ENCODE results near the gene SREBF2. TPM values are rescaled to one million over a fixed set of nuclear protein-coding genes. Genes with fewer than 3 reads are reported as not detected.

Gene SREBF2
- polyA plus RNA-seq, 2 of the 4 experiments (the other 2 are of a cell fraction): 19.4 to 30.8 TPM

GRCh38 chr22:41830174-41830573, 2.7 kb upstream of the SREBF2 start:
- Histone ChIP-seq H3K27ac (peak overlapping the region in 1 of 2 experiments; percentile 40; a peak in 1 of 6 replicates), H3K4me3 (no peak overlapping the region), H3K9me3 (no peaks in the 10 kb centered on the region), H3K4me1 (peaks cover 14% of the 10 kb centered on the region), H3K4me2 (no peak overlapping the region)
- ChIA-PET CTCF (interaction anchor here (0.8 to 2.5 kb wide), 2 partner anchors 10 to 111 kb away, joined by 3 to 9 read pairs; no protein-coding TSS in a partner anchor), POLR2A (no interaction called here)
- TF ChIP-seq MAZ (IDR thresholded peaks at IDR 0.05; ENCODE audit: borderline replicate concordance, low read depth, low read length) (no peak), EP300 (IDR thresholded peaks at IDR 0.05) (no peak), POLR2AphosphoS2 (conservative IDR thresholded peaks at IDR 0.05; ENCODE audit: low read length) (no peak), FOSL2 (IDR thresholded peaks at IDR 0.05) (no peak), FOSL2 (CRISPR knock-in tag; IDR thresholded peaks at IDR 0.05) (no peak), MYC (IDR thresholded peaks at IDR 0.05; ENCODE audit: borderline replicate concordance, low read length) (no peak), HMGXB4 (CRISPR knock-in tag; IDR thresholded peaks at IDR 0.05; ENCODE audit: borderline replicate concordance) (no peak), BCL3 (IDR thresholded peaks at IDR 0.05) (no peak), HOXB13 (CRISPR knock-in tag; IDR thresholded peaks at IDR 0.05; ENCODE audit: low read depth) (no peak), ZC3H11A (IDR thresholded peaks at IDR 0.05) (no peak), NPAS2 (CRISPR knock-in tag; IDR thresholded peaks at IDR 0.05; ENCODE audit: borderline replicate concordance) (no peak), JUN (IDR thresholded peaks at IDR 0.05) (no peak), HOXB5 (CRISPR knock-in tag; IDR thresholded peaks at IDR 0.05) (no peak)
- TF ChIP-seq, protein P1, sequence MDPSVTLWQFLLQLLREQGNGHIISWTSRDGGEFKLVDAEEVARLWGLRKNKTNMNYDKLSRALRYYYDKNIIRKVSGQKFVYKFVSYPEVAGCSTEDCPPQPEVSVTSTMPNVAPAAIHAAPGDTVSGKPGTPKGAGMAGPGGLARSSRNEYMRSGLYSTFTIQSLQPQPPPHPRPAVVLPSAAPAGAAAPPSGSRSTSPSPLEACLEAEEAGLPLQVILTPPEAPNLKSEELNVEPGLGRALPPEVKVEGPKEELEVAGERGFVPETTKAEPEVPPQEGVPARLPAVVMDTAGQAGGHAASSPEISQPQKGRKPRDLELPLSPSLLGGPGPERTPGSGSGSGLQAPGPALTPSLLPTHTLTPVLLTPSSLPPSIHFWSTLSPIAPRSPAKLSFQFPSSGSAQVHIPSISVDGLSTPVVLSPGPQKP (IDR thresholded peaks at IDR 0.05; ENCODE audit: low read depth, low read length): no peak
- TF ChIP-seq, protein P2, sequence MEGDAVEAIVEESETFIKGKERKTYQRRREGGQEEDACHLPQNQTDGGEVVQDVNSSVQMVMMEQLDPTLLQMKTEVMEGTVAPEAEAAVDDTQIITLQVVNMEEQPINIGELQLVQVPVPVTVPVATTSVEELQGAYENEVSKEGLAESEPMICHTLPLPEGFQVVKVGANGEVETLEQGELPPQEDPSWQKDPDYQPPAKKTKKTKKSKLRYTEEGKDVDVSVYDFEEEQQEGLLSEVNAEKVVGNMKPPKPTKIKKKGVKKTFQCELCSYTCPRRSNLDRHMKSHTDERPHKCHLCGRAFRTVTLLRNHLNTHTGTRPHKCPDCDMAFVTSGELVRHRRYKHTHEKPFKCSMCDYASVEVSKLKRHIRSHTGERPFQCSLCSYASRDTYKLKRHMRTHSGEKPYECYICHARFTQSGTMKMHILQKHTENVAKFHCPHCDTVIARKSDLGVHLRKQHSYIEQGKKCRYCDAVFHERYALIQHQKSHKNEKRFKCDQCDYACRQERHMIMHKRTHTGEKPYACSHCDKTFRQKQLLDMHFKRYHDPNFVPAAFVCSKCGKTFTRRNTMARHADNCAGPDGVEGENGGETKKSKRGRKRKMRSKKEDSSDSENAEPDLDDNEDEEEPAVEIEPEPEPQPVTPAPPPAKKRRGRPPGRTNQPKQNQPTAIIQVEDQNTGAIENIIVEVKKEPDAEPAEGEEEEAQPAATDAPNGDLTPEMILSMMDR (IDR thresholded peaks at IDR 0.05): no peak
- TF ChIP-seq, protein P3, sequence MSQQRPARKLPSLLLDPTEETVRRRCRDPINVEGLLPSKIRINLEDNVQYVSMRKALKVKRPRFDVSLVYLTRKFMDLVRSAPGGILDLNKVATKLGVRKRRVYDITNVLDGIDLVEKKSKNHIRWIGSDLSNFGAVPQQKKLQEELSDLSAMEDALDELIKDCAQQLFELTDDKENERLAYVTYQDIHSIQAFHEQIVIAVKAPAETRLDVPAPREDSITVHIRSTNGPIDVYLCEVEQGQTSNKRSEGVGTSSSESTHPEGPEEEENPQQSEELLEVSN (IDR thresholded peaks at IDR 0.05; ENCODE audit: borderline replicate concordance, low read depth): no peak
- TF ChIP-seq, protein P4, sequence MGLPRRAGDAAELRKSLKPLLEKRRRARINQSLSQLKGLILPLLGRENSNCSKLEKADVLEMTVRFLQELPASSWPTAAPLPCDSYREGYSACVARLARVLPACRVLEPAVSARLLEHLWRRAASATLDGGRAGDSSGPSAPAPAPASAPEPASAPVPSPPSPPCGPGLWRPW (IDR thresholded peaks at IDR 0.05): no peak
- FAIRE-seq (no peak), ATAC-seq (no peak), DNase-seq (ENCODE audit: low read depth in 1 of 2, low spot score in 1 of 2) (no peak)
- 90% methylated on average over 1 of the region's 3 CpGs for WGBS (ENCODE audit: missing lambda C conversion rate)

DNA sequence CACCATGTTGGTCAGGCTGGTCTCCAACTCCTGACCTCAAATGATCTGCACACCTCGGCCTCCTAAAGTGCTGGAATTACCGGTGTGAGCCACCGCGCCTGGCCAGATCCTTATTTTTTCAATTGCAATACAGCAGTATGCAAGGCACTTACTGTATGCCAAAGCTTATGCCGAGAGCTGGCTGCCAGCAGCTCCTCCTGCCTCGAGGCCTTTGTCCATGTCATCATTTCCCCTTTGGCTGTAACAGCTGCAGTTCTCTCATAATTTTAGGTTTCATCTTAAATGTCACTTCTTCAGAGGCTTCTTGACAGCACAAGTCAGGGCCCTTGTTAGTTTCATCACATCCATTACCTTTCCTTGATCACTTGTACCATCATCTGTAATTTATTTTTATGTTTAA, 1.5 kb upstream of the SREBF2 start:
- WGBS (ENCODE audit: missing lambda C conversion rate): 93% methylated on average over 6 of the region's 6 CpGs
- H3K9me3 ChIP-seq: no peaks in the 10 kb centered on the region
- FAIRE-seq (no peak), DNase-seq (ENCODE audit: low read depth in 1 of 2, low spot score in 1 of 2) (no peak), ATAC-seq (no peak)
- peak overlapping the region; percentile 95 to 99; a peak in 5 of 6 replicates for H3K27ac ChIP-seq
- ChIA-PET CTCF (interaction anchor here (0.7 to 2.6 kb wide), 5 partner anchors 9 to 612 kb away, joined by 3 to 10 read pairs (median 7); no protein-coding TSS in a partner anchor), POLR2A (no interaction called here)
- H3K4me2 ChIP-seq: peak overlapping the region; percentile 89; the same call in 1 of the 3 replicates
- no peak overlapping the region for H3K4me3 ChIP-seq
- peaks cover 14% of the 10 kb centered on the region for H3K4me1 ChIP-seq
- TF ChIP-seq, protein P5, sequence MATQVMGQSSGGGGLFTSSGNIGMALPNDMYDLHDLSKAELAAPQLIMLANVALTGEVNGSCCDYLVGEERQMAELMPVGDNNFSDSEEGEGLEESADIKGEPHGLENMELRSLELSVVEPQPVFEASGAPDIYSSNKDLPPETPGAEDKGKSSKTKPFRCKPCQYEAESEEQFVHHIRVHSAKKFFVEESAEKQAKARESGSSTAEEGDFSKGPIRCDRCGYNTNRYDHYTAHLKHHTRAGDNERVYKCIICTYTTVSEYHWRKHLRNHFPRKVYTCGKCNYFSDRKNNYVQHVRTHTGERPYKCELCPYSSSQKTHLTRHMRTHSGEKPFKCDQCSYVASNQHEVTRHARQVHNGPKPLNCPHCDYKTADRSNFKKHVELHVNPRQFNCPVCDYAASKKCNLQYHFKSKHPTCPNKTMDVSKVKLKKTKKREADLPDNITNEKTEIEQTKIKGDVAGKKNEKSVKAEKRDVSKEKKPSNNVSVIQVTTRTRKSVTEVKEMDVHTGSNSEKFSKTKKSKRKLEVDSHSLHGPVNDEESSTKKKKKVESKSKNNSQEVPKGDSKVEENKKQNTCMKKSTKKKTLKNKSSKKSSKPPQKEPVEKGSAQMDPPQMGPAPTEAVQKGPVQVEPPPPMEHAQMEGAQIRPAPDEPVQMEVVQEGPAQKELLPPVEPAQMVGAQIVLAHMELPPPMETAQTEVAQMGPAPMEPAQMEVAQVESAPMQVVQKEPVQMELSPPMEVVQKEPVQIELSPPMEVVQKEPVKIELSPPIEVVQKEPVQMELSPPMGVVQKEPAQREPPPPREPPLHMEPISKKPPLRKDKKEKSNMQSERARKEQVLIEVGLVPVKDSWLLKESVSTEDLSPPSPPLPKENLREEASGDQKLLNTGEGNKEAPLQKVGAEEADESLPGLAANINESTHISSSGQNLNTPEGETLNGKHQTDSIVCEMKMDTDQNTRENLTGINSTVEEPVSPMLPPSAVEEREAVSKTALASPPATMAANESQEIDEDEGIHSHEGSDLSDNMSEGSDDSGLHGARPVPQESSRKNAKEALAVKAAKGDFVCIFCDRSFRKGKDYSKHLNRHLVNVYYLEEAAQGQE (IDR thresholded peaks at IDR 0.05): no peak
- TF ChIP-seq ZFP36 (IDR thresholded peaks at IDR 0.05; ENCODE audit: borderline replicate concordance, partially characterized antibody) (no peak), POLR2A (IDR thresholded peaks at IDR 0.05; ENCODE audit: low read length) (no peak), PHF8 (IDR thresholded peaks at IDR 0.05; ENCODE audit: borderline replicate concordance, low read depth) (no peak), KDM5A (IDR thresholded peaks at IDR 0.05) (no peak), GATA3 (IDR thresholded peaks at IDR 0.05; ENCODE audit: borderline replicate concordance) (no peak)
- TF ChIP-seq, protein P6, sequence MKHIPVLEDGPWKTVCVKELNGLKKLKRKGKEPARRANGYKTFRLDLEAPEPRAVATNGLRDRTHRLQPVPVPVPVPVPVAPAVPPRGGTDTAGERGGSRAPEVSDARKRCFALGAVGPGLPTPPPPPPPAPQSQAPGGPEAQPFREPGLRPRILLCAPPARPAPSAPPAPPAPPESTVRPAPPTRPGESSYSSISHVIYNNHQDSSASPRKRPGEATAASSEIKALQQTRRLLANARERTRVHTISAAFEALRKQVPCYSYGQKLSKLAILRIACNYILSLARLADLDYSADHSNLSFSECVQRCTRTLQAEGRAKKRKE (CRISPR knock-in tag; IDR thresholded peaks at IDR 0.05; ENCODE audit: low read depth): no peak
- TF ChIP-seq, protein P4 (IDR thresholded peaks at IDR 0.05): no peak
